Mammary epithelial cell (primary cell): ENCODE results near the gene SH2D1B.

ENCODE experiments used
- CTCF ChIP-seq, 2 donors: IDR thresholded peaks in 1 of 2; conservative IDR thresholded peaks in 1 of 2; 2 replicates each; pipeline ENCODE4 v1.5.1; 2011 to 2012; ENCODE audit warnings: inconsistent platforms in 2 of 2, low read length in 2 of 2, mild to moderate bottlenecking in 2 of 2, control low read depth in 1 of 2, low read depth in 1 of 2; ENCODE audit not compliant: insufficient read depth in 1 of 2; ENCODE audit errors: extremely low read depth in 1 of 2
- EZH2 ChIP-seq: IDR thresholded peaks from 2 replicates; pipeline ENCODE4 v1.6.1; 2012; ENCODE audit warnings: low read length, inconsistent platforms, borderline replicate concordance

- TF ChIP-seq CTCF (conservative IDR thresholded peaks at IDR 0.05 in 1 of 2, IDR thresholded peaks at IDR 0.05 in 1 of 2; ENCODE audit: extremely low read depth in 1 of 2, insufficient read depth in 1 of 2, low read depth in 1 of 2, low read length in 2 of 2) (no peak), EZH2 (no peak)
These were observed 58.9 kb downstream of the SH2D1B start for GRCh38 chr1:162353078-162353477.
